HG02885 (cell line): Measurements from ENCODE around the gene ZNF366.

Source experiments
- ATAC-seq: cut with Tn5 transposase; IDR thresholded peaks from one replicate; pipeline ENCODE4 v1.9.1; 2021; ENCODE audit warnings: mild to moderate bottlenecking; ENCODE audit not compliant: unreplicated experiment, poor library complexity

Gene ZNF366

GRCh38 chr5:72497823-72498222 is 9.4 kb downstream of the ZNF366 start:
- no peak for ATAC-seq

- ATAC-seq, result no peak
Measured at GRCh38 chr5:72495410-72495809, 11.8 kb downstream of the ZNF366 start.

GRCh38 chr5:72494623-72495124 is 12.5 kb downstream of the ZNF366 start:
- no peak for ATAC-seq

GRCh38 chr5:72489536-72489935 is 17.7 kb downstream of the ZNF366 start:
- no peak for ATAC-seq

DNA sequence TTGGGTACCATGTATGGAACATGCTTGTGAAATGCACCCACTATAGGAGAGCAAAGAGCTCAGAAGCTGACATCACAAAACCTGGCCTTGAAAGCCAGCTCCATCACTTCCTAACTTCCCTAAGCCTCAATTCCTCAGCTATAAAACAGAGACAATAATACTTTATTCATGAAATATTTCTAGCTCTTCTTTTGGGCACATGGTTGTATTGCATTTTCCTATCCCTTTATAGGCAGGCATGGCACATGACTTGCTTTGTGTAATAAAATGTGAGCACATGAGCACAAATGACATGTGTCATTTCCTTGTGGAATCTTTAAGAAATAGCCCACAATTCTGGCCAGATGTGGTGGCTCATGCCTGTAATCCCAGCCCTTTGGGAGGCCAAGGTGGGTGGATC is 18.5 kb downstream of the ZNF366 start:
- ATAC-seq, result no peak

GRCh38 chr5:72487177-72487576 is 20.0 kb downstream of the ZNF366 start:
- ATAC-seq, result no peak

DNA sequence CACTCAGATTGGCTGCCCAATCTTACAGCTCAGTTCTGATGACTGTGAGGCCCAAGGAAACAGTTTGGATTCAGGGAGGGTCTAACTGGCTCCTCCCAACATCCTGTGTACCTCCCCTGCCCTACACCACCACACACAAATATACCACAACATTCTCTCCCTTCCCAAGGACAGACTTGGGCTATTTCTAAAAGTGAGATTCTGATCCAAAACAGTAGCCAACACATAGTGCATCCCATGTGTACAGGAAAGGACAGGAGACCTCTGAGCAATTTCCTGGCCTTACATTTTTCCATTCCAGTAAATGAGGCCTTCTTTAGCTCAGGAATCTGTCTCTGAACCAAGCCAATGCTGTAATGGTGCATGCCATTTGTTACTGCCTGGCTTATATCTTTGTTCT is 20.8 kb downstream of the ZNF366 start:
- no peak for ATAC-seq

DNA sequence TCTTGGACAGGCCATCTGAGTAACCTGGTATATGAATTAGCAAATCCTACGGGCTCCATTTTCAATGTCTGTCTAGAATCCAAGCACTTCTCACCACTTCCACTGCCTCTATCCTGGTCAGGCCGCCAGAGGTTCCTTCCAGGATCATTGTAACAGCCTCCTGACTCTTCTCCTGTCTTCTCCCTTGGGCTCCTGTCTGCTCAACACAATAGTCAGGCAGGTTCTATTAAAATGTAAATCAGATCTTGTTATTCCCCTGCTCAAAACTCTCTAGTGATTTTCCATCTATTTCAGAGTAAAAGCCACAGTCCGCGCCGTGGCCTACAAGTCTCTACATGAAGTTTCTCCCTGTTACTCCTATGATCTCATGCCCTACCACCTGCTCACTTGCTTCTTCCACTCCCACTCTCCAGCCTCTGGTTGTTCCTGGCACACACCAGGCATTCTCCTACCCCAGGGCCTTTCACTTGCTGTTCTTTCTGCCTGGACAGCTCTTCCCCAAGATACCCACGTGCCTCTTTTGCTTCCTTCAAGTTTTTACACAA is 21.7 kb downstream of the ZNF366 start:
- no peak for ATAC-seq

DNA sequence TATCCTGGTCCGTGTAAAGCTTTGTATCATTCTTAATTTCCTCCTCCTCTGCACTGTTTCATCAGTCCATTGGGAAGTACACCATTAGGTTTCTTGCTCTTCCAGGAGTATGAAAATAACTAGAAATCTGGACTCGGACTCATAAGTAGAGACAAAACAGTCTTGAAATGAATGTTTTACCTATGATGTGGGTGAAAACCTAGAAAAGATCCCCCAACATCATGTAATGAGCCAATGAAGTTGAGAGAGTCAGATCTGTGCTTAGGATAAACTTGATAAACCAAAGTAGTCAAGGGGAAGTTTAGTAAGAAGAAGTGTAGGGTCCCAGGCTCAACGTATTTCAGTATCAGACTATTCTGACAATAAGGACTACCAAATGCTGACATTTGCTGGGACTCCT is 25.2 kb downstream of the ZNF366 start:
- no peak for ATAC-seq

- no peak for ATAC-seq
Measured at GRCh38 chr5:72480841-72481240, 26.4 kb downstream of the ZNF366 start.

GRCh38 chr5:72479921-72480320 is 27.3 kb downstream of the ZNF366 start:
- ATAC-seq, result no peak

- no peak for ATAC-seq
Measured at GRCh38 chr5:72478684-72479083, 28.5 kb downstream of the ZNF366 start.

DNA sequence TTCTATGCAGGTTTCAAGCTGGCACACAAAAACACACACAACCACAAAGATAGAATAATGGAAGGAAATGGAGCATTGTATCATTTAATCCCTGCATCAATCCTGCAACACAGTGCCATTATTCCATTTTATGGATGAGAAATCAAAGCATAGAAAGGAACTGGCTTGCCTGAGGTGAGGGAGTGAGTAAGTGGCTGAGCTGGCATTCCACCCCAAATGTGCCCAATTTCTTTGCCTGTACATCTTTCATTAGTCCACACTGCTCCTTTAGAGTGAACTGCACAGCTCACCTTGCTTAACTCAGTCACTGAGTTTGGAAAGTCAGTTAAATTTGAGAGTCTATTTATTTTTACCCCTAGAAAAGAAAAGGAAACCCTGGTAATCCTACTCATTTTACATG is 28.9 kb downstream of the ZNF366 start:
- ATAC-seq, result no peak

DNA sequence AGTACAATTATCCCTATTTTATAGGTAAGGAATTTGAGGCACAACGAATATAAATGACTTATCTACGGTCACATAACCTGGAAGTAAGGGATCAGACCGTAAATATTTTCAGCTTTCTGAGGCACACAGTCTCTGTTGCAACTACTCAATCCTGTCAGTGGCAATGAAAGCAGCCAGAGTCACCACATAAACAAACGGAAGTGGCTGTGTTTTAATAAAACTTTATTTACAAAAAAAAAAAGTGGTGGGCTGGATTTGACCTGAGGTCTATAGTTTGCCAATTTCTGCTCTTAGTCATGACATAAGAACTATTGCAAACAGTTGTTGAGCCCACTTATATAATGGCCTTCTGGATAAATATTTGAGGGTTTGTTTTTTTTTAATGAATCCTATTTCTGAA is 29.6 kb downstream of the ZNF366 start:
- ATAC-seq, result no peak

DNA sequence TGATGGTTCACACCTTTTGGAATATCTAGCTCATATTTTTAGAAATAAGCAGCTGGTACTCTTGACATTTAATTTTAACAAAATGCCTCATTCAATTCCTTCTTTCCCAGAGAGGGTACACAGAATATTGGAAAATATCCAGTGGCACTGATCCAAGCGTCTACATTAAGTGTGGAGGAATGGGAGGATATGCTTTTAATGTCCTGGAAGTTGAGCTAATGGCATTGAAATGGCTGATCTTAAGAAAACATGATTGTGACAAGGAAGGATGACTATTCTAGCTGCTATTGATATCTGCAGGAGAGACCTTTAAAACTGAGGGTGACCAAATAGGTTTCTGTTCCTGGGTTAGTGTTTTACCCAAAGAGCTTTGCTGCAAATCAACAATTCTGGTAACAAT is 30.0 kb downstream of the ZNF366 start:
- no peak for ATAC-seq

GRCh38 chr5:72476721-72477120 is 30.5 kb downstream of the ZNF366 start:
- ATAC-seq, result peak; percentile 50

DNA sequence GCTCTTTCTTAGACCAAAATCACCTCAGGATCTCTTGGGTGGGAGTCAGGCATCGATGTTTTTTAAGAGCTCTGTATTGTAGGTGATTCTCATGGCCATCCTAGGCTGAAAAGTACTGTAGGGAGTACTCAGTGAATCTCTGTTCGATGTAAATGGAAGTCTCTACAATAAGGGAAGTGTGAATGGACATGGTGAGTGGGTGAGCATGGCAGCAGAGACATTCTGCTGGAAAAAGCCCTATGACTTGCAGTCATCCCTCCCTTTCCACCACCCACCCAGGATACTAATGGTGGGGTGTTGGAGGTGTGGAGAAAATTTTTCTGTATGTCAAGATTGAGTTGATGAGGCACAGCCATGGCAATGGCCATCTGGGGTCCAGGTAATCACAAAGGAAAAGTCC is 30.9 kb downstream of the ZNF366 start:
- no peak for ATAC-seq

- no peak for ATAC-seq
Measured at GRCh38 chr5:72474516-72474915, 32.7 kb downstream of the ZNF366 start.

- ATAC-seq, result no peak
Measured at GRCh38 chr5:72474046-72474500, 33.1 kb downstream of the ZNF366 start.

- no peak for ATAC-seq
Measured at GRCh38 chr5:72472666-72473422, 34.4 kb downstream of the ZNF366 start.

DNA sequence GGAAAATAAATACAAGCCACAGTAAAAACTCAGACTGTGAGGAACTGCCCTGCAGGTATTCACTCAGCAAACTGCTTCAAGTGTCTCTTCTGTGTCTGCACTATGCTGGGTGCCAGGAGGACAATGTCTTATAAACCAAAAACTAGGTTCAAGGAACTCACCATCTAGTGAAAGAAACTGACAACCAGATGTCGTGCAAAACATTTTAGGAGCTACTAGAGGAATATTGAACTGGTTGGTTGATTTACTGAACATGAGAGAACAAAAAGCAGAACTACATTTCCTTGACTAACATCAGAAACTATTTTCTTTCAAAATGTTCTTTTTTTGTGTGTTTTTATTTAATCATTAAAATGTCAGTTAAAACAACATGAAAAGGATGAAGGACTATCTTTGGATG is 35.2 kb downstream of the ZNF366 start:
- ATAC-seq, result no peak

GRCh38 chr5:72470826-72471225 is 36.4 kb downstream of the ZNF366 start:
- ATAC-seq, result no peak
